A549 treated with AZD2906 at 1 μM for 4 hours (cell line): Measurements from ENCODE around the gene RHOB. TPM values are rescaled to one million over a fixed set of nuclear protein-coding genes. Genes with fewer than 3 reads are reported as not detected.

Experiments
- total RNA-seq: library from RNA; stranded (reverse); fragments of 200-300 nt; extraction: Qiagen RNA extraction; gene quantifications from 5 replicates; pipeline ENCODE4 v1.2.3, GENCODE V29; 2022

Gene RHOB
- 389 to 594 TPM (median 533 TPM) in 5 replicates for total RNA-seq

GRCh38 chr2:20446917-20447436, at the start of gene RHOB:
TSS of gene RHOB (plus strand) at chr2:20447074. CDS start at chr2:20447466, 392 bp downstream.

Other genes with a start within 250 kb of the RHOB start
- 167 to 203 TPM (median 188 TPM) in 5 replicates for gene SDC1, start 221.9 kb upstream of the RHOB start, total RNA-seq
- gene PUM2, start 96.2 kb upstream of the RHOB start, total RNA-seq, result 34.5 to 46.6 TPM (median 43.3 TPM) in 5 replicates
- 43.2 to 53.3 TPM (median 47.0 TPM) in 5 replicates for gene HS1BP3, start 204.0 kb downstream of the RHOB start, total RNA-seq
- gene GDF7, start 220.1 kb downstream of the RHOB start, total RNA-seq, result 0.09 to 0.14 TPM (median 0.13 TPM) in 5 replicates